HG03558 (cell line): ENCODE results near the gene ZNF385A.
"Not testable (repeated sequence)": the region's sequence is repeated elsewhere in the genome, so short reads cannot be mapped to it uniquely, and the experiment has no call there.

Experiments used
- ATAC-seq: cut with Tn5 transposase; IDR thresholded peaks from one replicate; pipeline ENCODE4 v1.9.1; 2021; ENCODE audit warnings: moderate number of reproducible peaks; ENCODE audit not compliant: unreplicated experiment; ENCODE audit errors: extremely low read depth

ZNF385A gene

DNA sequence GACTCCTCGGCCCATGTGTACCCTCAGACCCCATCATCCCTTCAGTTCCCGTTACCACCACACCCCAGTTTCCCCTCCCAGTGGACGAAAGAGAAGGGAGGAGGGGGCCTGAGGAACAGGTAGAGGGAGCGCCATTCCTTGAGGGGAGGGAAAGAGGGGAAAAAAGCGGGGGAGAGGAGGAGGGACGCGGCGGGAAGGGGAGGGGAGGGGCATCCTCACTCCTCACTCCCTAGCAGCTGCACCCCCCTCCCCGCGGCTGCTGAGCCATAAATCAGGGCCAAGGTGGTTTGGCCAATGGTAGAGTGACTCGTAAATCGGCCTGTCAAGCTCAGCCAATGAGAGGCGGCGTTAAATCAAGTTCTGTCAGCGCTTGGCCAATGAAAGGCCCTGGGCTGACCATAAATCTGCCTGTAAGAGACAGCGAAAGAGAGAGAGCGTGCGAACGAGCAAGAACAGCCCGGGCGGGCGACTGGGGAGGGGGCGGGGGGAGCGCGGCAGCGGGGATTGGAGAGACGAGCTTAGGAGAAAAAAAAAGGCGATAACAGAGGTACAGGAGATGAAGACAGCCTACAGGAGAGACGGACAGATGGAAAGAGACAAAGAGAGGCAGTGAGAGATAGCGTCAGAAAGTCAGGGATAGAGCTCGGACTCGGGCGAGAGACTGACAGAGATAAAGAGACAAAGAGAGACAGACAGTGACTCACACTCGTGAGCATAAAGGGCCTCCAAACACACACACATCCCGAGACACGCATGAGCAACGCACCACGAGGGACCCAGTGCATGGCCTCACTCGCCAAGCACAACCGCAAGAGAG is 25.4 kb downstream of the ZNF385A start:
- ATAC-seq, result peak; percentile 91

GRCh38 chr12:54358191-54358944 is 26.2 kb downstream of the ZNF385A start:
- no peak for ATAC-seq

DNA sequence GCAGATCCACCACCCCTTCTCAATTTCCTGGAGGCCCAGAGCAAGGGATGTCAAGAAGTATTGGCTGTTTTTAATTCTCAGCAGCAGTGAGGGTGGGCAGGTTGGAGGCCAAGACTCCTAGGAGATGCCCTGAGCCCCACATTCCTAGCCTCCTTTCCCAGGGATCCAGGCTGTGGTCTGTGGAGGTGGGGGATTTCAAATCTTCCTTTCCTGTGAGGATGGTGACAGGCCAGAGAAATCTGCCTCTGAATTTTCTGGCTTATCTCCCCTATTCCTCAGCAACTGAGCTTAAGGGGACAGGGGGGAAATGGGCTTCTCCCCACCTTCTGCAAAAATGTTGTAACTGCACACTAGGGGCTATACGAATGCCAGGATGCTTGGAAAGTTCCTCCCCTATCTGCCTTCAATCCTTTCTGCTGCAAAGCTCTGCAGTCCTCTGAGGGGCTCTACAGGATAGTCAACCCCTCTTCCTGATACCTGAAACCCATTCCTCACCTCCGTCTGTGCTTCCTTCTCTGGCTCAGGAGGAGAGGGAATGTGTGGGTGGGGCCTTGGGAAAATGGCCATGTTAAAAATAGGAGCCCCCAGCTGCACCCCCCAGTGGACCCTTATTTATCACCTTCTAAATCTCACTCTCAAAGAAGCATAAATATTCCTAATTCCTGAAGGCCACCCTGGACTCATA is 26.9 kb downstream of the ZNF385A start:
- no peak for ATAC-seq

DNA sequence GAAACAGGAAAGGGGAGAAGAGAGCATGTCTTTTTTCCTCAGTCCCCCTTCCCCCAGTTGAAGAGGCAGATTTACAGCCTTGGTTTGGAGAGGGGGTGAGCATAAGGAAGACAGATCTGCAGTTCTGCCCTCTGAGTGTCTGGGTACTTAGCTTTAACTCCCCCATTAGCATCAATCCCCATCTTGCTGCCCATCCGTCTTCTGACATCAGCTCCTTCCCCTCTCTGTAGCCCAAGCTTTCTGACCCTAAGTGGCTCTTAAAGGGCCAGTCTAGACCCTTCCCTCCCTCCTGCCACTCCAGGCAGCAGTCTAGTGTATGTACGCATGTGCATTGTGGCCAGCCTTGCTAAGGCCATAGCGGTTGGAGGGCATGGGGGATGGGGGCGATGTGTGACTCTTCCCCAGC is 27.6 kb downstream of the ZNF385A start:
- no peak for ATAC-seq

DNA sequence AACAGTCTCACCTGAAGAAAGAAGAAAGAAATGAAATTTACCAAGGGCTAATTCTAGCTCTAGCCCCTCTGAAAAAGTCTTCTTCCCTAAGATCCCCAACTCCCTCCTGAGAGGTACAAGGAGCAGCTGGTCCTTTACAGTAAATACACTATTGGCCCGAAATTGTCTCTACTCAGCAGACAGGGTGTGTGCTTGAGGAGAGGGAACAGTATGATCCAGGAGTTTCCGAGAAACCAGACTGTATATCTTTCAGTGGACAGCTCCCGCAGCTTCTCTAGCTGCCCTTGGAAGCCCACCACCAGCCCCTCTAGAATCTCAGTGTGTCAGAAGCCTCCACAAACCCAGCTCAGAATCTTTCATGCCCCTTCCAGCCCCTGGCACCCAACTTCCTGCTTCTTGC is 28.3 kb downstream of the ZNF385A start:
- ATAC-seq, result no peak

- ATAC-seq, result no peak
Measured at GRCh38 chr12:54355104-54355815, 29.3 kb downstream of the ZNF385A start.

DNA sequence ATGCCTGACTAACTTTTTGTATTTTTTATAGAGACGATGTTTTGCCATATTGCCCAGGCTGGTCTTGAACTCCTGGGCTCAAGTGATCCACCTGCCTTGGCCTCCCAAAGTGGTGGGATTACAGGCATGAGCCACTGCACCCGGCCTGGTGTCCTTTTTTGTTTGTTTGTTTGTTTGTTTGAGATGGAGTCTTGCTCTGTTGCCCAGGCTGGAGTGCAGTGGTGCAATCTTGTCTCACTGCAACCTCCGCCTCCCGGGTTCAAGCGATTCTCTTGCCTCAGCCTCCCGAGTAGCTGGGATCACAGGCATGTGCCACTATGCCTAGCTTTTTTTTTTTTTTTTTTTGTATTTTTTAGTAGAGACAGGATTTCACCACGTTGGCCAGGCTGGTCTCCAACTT is 30.3 kb downstream of the ZNF385A start:
- not testable (repeated sequence) for ATAC-seq

DNA sequence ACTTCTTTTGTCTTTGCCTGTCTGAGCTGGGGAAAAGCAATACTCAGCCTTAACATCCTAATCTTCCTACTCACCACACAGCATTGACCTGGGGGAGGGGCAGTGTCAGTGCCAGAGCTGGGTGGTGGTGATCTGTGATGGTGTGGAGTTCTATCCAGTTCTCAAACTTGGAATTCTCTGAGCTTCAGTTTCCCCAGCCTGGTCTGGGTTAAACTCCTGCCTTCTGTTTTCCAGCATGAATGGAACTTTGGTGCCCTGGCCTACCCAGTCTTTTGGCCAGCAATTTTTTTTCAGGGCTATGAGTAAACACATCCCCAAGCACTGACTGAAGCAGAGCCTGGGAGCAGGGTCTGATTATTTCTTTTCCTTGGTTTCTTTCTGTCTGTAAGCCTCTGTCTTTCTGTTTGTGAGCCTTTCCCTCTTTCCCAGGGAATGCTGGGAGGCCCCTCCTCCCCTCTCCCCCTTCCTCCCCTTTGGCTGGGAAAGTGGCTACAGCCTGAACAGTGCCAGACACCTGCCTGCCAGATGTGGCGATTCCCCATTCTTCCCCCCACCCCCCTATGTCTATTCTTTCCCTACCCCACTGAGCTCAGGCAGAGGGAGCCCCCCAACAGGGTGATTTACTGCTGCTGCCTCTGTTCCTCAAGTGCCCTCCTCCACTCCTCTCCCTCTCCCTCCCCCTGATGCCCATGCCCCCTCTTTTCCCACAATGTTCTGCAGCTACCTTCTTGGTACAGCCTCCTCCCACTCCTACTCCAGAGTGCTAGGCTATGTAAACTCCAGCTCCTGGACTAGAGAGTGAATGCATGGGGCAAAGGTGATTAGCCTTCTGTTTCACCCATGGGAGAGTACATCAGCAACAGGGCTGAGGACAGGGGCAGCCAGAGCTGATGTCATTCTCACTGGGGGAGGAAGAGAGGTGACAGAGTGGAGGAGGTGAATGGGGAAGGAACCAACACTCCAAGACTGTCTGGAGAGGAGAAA is 31.4 kb downstream of the ZNF385A start:
- ATAC-seq, result no peak

GRCh38 chr12:54352022-54352531 is 32.5 kb downstream of the ZNF385A start:
- ATAC-seq, result no peak

GRCh38 chr12:54351341-54351740 is 33.2 kb downstream of the ZNF385A start:
- no peak for ATAC-seq

GRCh38 chr12:54350743-54351142 is 33.8 kb downstream of the ZNF385A start:
- no peak for ATAC-seq

- no peak for ATAC-seq
Measured at GRCh38 chr12:54349679-54350078, 34.9 kb downstream of the ZNF385A start.

- ATAC-seq, result no peak
Measured at GRCh38 chr12:54349036-54349435, 35.5 kb downstream of the ZNF385A start.

GRCh38 chr12:54341378-54342300 is 42.9 kb downstream of the ZNF385A start:
- no peak for ATAC-seq

DNA sequence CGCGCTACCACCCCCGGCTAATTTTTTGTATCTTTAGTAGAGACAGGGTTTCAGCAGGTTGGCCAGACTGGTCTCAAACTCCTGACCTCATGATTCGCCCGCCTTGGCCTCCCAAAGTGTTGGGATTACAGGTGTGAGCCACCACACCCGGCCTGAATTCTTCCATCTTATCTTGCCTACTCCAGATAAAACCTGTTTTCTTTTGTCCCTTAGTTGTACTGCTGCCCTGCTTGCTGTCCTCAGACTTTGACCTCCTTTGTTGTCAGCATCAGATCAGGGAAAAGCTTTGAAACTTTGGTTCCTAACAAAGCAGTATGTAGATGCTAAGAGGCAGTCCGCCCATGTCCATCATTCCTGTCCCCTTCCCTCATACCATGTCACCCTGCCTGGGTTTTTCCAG is 43.7 kb downstream of the ZNF385A start:
- ATAC-seq, result no peak

- no peak for ATAC-seq
Measured at GRCh38 chr12:54338698-54339296, 45.7 kb downstream of the ZNF385A start.

- no peak for ATAC-seq
Measured at GRCh38 chr12:54337854-54338650, 46.5 kb downstream of the ZNF385A start.
